ENCODE measurements around the gene SPEN. TPM values are rescaled to one million over a fixed set of nuclear protein-coding genes. Genes with fewer than 3 reads are reported as not detected.

The SPEN gene
- total and polyA plus RNA-seq, 2 of the 13 experiments (the other 11 are each of a cell fraction or from before 2014, with no cell fraction given), result 4.8 to 14.0 TPM

- TF ChIP-seq, protein P1, sequence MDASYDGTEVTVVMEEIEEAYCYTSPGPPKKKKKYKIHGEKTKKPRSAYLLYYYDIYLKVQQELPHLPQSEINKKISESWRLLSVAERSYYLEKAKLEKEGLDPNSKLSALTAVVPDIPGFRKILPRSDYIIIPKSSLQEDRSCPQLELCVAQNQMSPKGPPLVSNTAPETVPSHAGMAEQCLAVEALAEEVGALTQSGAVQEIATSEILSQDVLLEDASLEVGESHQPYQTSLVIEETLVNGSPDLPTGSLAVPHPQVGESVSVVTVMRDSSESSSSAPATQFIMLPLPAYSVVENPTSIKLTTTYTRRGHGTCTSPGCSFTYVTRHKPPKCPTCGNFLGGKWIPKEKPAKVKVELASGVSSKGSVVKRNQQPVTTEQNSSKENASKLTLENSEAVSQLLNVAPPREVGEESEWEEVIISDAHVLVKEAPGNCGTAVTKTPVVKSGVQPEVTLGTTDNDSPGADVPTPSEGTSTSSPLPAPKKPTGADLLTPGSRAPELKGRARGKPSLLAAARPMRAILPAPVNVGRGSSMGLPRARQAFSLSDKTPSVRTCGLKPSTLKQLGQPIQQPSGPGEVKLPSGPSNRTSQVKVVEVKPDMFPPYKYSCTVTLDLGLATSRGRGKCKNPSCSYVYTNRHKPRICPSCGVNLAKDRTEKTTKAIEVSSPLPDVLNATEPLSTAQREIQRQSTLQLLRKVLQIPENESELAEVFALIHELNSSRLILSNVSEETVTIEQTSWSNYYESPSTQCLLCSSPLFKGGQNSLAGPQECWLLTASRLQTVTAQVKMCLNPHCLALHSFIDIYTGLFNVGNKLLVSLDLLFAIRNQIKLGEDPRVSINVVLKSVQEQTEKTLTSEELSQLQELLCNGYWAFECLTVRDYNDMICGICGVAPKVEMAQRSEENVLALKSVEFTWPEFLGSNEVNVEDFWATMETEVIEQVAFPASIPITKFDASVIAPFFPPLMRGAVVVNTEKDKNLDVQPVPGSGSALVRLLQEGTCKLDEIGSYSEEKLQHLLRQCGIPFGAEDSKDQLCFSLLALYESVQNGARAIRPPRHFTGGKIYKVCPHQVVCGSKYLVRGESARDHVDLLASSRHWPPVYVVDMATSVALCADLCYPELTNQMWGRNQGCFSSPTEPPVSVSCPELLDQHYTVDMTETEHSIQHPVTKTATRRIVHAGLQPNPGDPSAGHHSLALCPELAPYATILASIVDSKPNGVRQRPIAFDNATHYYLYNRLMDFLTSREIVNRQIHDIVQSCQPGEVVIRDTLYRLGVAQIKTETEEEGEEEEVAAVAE (CRISPR knock-in tag; IDR thresholded peaks at IDR 0.05; ENCODE audit: borderline replicate concordance), result no peak
- 0 out of 2 replicates have a peak, but pooled peaks have one; percentile 63 for TF ChIP-seq PAX8 (CRISPR knock-in tag; IDR thresholded peaks at IDR 0.05; ENCODE audit: borderline replicate concordance)
- TF ChIP-seq ZNF567 (CRISPR knock-in tag; IDR thresholded peaks at IDR 0.05; ENCODE audit: borderline replicate concordance), result no peak; the same call in 1 of the 2 replicates
- no peak for TF ChIP-seq TOE1 (CRISPR knock-in tag; IDR thresholded peaks at IDR 0.05)
- no peak for TF ChIP-seq MATR3 (CRISPR knock-in tag; IDR thresholded peaks at IDR 0.05)
- no peak for TF ChIP-seq PHB2 (IDR thresholded peaks at IDR 0.05; ENCODE audit: partially characterized antibody)
- TF ChIP-seq, protein P2, sequence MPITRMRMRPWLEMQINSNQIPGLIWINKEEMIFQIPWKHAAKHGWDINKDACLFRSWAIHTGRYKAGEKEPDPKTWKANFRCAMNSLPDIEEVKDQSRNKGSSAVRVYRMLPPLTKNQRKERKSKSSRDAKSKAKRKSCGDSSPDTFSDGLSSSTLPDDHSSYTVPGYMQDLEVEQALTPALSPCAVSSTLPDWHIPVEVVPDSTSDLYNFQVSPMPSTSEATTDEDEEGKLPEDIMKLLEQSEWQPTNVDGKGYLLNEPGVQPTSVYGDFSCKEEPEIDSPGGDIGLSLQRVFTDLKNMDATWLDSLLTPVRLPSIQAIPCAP (CRISPR knock-in tag; IDR thresholded peaks at IDR 0.05; ENCODE audit: low read depth), result no peak
- TF ChIP-seq, protein P3, sequence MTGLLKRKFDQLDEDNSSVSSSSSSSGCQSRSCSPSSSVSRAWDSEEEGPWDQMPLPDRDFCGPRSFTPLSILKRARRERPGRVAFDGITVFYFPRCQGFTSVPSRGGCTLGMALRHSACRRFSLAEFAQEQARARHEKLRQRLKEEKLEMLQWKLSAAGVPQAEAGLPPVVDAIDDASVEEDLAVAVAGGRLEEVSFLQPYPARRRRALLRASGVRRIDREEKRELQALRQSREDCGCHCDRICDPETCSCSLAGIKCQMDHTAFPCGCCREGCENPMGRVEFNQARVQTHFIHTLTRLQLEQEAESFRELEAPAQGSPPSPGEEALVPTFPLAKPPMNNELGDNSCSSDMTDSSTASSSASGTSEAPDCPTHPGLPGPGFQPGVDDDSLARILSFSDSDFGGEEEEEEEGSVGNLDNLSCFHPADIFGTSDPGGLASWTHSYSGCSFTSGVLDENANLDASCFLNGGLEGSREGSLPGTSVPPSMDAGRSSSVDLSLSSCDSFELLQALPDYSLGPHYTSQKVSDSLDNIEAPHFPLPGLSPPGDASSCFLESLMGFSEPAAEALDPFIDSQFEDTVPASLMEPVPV (CRISPR knock-in tag; IDR thresholded peaks at IDR 0.05), result peak; percentile 70; the same call in 1 of the 2 replicates
- no peak for TF ChIP-seq PCBP1 (IDR thresholded peaks at IDR 0.05; ENCODE audit: borderline replicate concordance, low read depth, low read length)
- no peak for TF ChIP-seq ZNF33B (CRISPR knock-in tag; IDR thresholded peaks at IDR 0.05)
- 0 out of 2 replicates have a peak, but pooled peaks have one; percentile 66 for TF ChIP-seq STAT5B (CRISPR knock-in tag; IDR thresholded peaks at IDR 0.05)
- TF ChIP-seq ZXDC (CRISPR knock-in tag; IDR thresholded peaks at IDR 0.05), result peak; percentile 50; the same call in 1 of the 2 replicates
- no peak for TF ChIP-seq SNAPC2 (CRISPR knock-in tag; IDR thresholded peaks at IDR 0.05)
- TF ChIP-seq IRF2 (CRISPR knock-in tag; IDR thresholded peaks at IDR 0.05), result peak; percentile 75
- no peak for TF ChIP-seq AGO2 (optimal IDR thresholded peaks at IDR 0.05; ENCODE audit: low read depth, low read length)
- peak; percentile 72; the same call in 1 of the 2 replicates for TF ChIP-seq HES4 (CRISPR knock-in tag; IDR thresholded peaks at IDR 0.05; ENCODE audit: borderline replicate concordance)
Observed at GRCh38 chr1:15799928-15800835, 47.3 kb upstream of the SPEN start (continued).
